Measurements from ENCODE around the gene SYP.
A peak's percentile ranks its signal among the peaks of the same experiment; 100 is the strongest.

Gene SYP

GRCh38 chrX:49199906-49200771 lies at the start of gene SYP:
TSS of gene SYP (minus strand) at chrX:49200193. CDS start at chrX:49200186, 7 bp downstream.
- peak within 1 kb of the TSS; percentile 38 for H3K4me3 ChIP-seq (ENCODE audit: low read depth, low read length)
- TF ChIP-seq CTCF (IDR thresholded peaks at IDR 0.05; ENCODE audit: low read depth, low read length), result no peak

GRCh38 chrX:49249616-49250015 lies 49.6 kb upstream of the SYP start:
- no peak overlapping the region for H3K4me3 ChIP-seq (ENCODE audit: low read depth, low read length)
- no peak for TF ChIP-seq CTCF (IDR thresholded peaks at IDR 0.05; ENCODE audit: low read depth, low read length)

- no peak for TF ChIP-seq CTCF (IDR thresholded peaks at IDR 0.05; ENCODE audit: low read depth, low read length)
- no peak overlapping the region for H3K4me3 ChIP-seq (ENCODE audit: low read depth, low read length)
These were observed 49.1 kb upstream of the SYP start for GRCh38 chrX:49249071-49249470.

- H3K4me3 ChIP-seq (ENCODE audit: low read depth, low read length), result no peak overlapping the region
- TF ChIP-seq CTCF (IDR thresholded peaks at IDR 0.05; ENCODE audit: low read depth, low read length), result no peak
These were observed 48.2 kb upstream of the SYP start for GRCh38 chrX:49247916-49248811.

GRCh38 chrX:49247346-49247745 lies 47.4 kb upstream of the SYP start:
- no peak for TF ChIP-seq CTCF (IDR thresholded peaks at IDR 0.05; ENCODE audit: low read depth, low read length)
- no peak overlapping the region for H3K4me3 ChIP-seq (ENCODE audit: low read depth, low read length)

- no peak for TF ChIP-seq CTCF (IDR thresholded peaks at IDR 0.05; ENCODE audit: low read depth, low read length)
- H3K4me3 ChIP-seq (ENCODE audit: low read depth, low read length), result no peak overlapping the region
These were observed 46.5 kb upstream of the SYP start for GRCh38 chrX:49246541-49246940.

GRCh38 chrX:49244207-49244606 lies 44.2 kb upstream of the SYP start:
- no peak for TF ChIP-seq CTCF (IDR thresholded peaks at IDR 0.05; ENCODE audit: low read depth, low read length)
- no peak overlapping the region for H3K4me3 ChIP-seq (ENCODE audit: low read depth, low read length)
